PC-3 (cell line): ENCODE results near the gene INS.

Source experiments
- CTCF ChIP-seq: fragments of 300-600 bp; sonication (generic); conservative IDR thresholded peaks from 2 replicates; pipeline ENCODE4 v1.5.1; 2017; ENCODE audit warnings: antibody characterized with exemption, low read depth, mild to moderate bottlenecking, low read length
- EZH2 ChIP-seq: fragments of 300-600 bp; sonication (generic); IDR thresholded peaks from one replicate; pipeline ENCODE4 v1.6.1; 2017; ENCODE audit warnings: antibody characterized with exemption, mild to moderate bottlenecking, low read length; ENCODE audit not compliant: unreplicated experiment
- EZH2phosphoT487 ChIP-seq: fragments of 300-600 bp; sonication (generic); IDR thresholded peaks from 2 replicates; pipeline ENCODE4 v1.6.1; 2018; ENCODE audit warnings: mild to moderate bottlenecking, antibody characterized with exemption, low read length, borderline replicate concordance

DNA sequence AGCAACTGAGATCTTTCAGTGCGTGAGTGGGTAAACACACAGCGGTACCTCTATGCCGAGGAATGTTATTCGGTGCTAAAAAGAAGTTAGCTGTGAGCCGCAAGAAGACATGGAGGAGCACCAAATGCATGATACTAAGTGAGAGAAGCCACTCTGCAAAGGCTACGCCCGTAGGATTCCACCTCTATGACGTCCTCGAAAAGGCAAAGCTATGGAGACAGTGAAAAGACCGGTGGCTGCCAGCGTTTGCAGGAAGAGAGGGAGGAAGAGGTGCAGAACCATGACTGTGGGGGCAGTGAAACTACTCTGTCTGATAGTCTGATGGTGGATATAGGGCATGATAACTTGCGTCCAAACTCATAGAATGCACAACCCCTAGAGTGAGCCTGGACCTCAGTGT is 50.5 kb downstream of the INS start:
- TF ChIP-seq EZH2 (no peak), CTCF (no peak), EZH2phosphoT487 (no peak)
